ACC112 (cell line): ENCODE data around the gene LAMA5.

Source experiments
- H2AFZ ChIP-seq: fragments of 200-600 bp; sonication (generic); one replicate; pipeline ENCODE4 v1.6.0; 2017; ENCODE audit warnings: antibody characterized with exemption, low read length; ENCODE audit not compliant: unreplicated experiment
- H3K27ac ChIP-seq: fragments of 200-600 bp; sonication (generic); 2 replicates; pipeline ENCODE4 v1.5.1; 2014; ENCODE audit warnings: low read depth, mild to moderate bottlenecking, antibody characterized with exemption, low read length, moderate library complexity
- H3K27me3 ChIP-seq: fragments of 200-600 bp; sonication (generic); 2 replicates; pipeline ENCODE4 v1.6.1; 2014; ENCODE audit warnings: mild to moderate bottlenecking, antibody characterized with exemption, low read length, moderate library complexity, mixed read lengths; ENCODE audit not compliant: insufficient read depth
- H3K36me3 ChIP-seq: fragments of 200-600 bp; sonication (generic); 2 replicates; pipeline ENCODE4 v1.6.1; 2016; ENCODE audit warnings: mild to moderate bottlenecking, antibody characterized with exemption, low read length, moderate library complexity, mixed read lengths; ENCODE audit not compliant: insufficient read depth
- H3K4me1 ChIP-seq: fragments of 200-600 bp; sonication (generic); one replicate; pipeline ENCODE4 v1.6.1; 2016; ENCODE audit warnings: low read length, mixed read lengths; ENCODE audit not compliant: insufficient read depth, unreplicated experiment, control insufficient read depth
- H3K4me3 ChIP-seq: fragments of 200-600 bp; sonication (generic); 2 replicates; pipeline ENCODE4 v1.5.1; 2014; ENCODE audit warnings: mild to moderate bottlenecking, low read depth, low read length
- H3K79me2 ChIP-seq: fragments of 200-600 bp; sonication (generic); one replicate; pipeline ENCODE4 v1.6.0; 2016; ENCODE audit warnings: low read length; ENCODE audit not compliant: control insufficient read depth, unreplicated experiment, insufficient read depth

The LAMA5 gene

DNA sequence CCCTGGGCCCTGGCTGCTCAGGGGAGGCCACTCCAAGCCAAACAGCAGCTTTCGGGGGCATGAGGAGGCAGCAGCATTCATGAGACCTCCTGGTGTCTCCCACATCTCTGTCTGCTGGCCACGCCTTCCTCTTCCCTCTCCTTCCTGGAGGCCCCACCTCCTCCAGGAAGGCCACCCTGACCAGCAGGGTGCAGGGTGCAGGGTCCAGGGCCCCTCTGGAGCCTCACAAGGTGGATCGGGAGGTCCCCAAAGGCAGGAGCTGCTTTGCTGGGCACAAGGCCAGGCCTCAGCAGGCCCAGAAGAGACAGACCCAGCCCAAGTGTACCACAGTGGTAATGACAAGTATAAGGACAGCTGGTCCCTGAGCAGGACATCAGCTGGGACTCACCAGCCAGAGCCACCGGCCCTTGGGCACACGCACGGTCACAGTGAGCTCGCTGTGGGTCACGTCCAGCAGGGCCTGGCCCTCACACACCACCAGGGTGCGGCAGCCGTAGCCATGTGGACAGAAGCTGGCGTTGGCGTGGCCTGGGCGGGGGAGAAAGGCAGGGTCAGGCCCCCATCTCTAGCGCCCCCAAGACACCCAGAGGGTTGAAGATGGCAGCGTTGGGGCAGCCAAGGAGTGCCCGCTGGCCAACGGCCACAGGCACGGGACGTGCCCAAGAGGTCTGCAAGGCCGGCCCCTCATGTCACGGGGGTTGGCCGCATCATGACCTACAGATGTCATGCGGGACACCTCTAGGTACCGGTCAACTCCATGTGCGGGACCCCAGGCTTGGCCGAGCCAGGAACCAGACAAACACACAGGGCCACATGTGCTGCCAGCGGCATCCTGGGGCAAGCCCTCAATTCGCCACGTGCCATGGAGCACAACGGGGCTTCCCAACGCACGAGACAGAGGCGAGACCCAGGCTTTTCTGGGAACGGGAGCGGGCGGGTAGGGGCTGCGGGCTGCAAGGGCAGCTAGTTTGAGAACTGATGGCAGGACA, 37.4 kb downstream of the LAMA5 start:
- Histone ChIP-seq H3K36me3 (peaks cover 4% of the 10 kb centered on the region; the same call in 1 of the 2 replicates), H3K27ac (no peak overlapping the region), H2AFZ (no peak overlapping the region), H3K4me1 (no peaks in the 10 kb centered on the region), H3K27me3 (no peaks in the 10 kb centered on the region), H3K4me3 (no peak overlapping the region), H3K79me2 (no peaks in the 10 kb centered on the region)

GRCh38 chr20:62328684-62329388, 38.3 kb downstream of the LAMA5 start:
- Histone ChIP-seq H3K4me1 (no peaks in the 10 kb centered on the region), H3K27me3 (no peaks in the 10 kb centered on the region), H3K36me3 (peaks cover 4% of the 10 kb centered on the region; the same call in 1 of the 2 replicates), H3K79me2 (no peaks in the 10 kb centered on the region), H3K4me3 (no peak overlapping the region), H2AFZ (no peak overlapping the region), H3K27ac (no peak overlapping the region)

DNA sequence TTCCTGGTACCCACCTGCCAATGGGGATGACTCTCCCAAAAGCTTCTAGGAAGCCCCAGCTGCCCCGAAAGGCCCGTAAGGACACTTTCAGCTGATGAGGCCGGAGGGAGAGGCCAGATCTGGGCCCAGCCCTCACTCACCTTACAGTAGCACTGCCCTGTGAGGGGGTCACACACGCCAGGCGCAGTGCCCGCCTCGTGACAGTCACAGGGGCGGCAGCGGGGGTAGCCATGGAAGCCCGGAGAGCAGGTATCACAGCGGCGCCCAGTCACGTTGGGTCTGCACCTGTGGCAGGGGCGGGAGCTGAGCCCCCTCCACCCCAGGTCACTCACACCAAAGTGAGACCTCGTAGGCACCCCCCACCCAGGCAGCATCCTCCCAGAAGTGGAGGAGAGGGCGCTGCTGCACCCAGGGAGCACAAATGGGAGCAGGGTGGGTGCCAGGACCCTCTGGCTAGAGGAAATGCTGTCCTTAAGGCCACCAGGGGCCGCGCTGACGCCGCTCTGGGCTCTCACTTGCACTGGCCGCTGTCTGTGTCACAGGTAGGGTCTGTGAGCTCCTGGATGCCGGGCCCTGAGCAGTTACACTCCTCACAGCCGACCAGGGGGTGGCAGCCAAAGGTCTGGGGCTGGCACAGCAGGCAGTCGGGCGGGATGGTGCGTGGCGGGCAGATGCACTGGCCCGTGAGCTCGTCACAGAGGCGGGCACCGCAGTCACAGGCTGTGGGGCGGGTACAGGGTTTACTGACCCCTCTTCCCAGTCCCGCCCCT, 39.2 kb downstream of the LAMA5 start:
- Histone ChIP-seq H3K27ac (no peak overlapping the region), H3K4me3 (no peak overlapping the region), H3K27me3 (no peaks in the 10 kb centered on the region), H3K36me3 (peaks cover 4% of the 10 kb centered on the region; the same call in 1 of the 2 replicates), H2AFZ (no peak overlapping the region), H3K4me1 (no peaks in the 10 kb centered on the region), H3K79me2 (no peaks in the 10 kb centered on the region)

DNA sequence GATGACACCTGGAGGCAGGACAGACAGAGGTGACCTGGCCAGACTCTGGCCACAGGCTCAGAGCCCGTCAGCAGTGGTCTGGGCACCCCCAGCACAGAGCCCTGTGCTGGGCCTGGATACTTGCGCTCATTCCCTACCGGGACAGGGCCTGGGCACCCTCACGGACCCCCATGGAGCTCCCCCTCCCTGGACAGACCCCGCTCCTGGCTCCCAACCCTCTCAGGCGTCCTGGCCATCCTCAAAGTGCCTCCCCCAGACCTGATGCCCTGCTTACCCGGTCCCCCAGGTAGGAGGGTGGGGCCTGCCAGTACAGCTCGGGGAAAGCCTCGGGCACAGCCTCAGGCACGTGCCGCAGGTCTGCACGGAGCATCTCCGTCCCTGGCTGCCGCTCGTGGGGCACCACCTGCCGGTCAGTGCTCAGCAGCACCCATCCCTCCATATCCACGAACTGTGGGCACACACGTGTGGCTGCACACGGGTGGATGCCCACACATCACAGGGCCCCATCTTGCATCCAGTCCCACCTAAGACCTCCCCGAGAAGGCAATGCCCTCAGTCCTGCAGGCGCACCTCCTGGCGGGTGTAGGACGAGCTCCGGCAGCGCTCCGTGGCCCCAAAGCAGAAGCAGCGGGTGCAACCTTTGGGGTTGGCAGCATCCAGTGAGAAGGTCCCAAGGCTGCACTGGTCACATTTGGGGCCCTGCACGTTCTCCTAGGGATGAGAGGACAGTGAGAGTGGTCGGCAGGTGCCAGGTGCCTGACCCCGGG, 40.0 kb downstream of the LAMA5 start:
- H3K36me3 ChIP-seq = peaks cover 5% of the 10 kb centered on the region; the same call in 1 of the 2 replicates
- no peak overlapping the region for H3K27ac ChIP-seq
- H2AFZ ChIP-seq = no peak overlapping the region
- H3K4me1 ChIP-seq = no peaks in the 10 kb centered on the region
- H3K79me2 ChIP-seq = no peaks in the 10 kb centered on the region
- H3K27me3 ChIP-seq = no peaks in the 10 kb centered on the region
- H3K4me3 ChIP-seq = no peak overlapping the region

DNA sequence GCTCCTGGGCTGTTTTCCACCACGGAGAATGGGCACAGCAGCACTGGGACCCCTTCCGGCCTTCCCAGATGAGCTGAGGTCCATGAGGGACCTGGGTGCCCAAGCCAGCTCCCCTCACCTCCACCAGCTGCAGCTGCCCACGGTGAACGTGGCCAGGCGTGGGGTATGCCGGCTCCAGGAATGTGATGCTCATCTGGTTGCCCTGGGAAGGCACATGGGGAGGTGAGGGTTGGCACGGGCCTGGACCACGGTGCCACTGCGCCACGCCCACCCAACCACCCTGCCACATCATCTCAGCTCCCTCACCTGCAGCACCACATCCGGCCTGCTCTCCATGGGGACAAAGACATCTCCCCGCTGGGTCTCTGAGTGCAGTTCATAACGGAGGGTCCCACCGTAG, 40.6 kb downstream of the LAMA5 start:
- no peaks in the 10 kb centered on the region for H3K4me1 ChIP-seq
- no peak overlapping the region for H2AFZ ChIP-seq
- no peaks in the 10 kb centered on the region for H3K79me2 ChIP-seq
- no peaks in the 10 kb centered on the region for H3K27me3 ChIP-seq
- H3K36me3 ChIP-seq = peaks cover 9% of the 10 kb centered on the region; the same call in 1 of the 2 replicates
- no peak overlapping the region for H3K4me3 ChIP-seq
- H3K27ac ChIP-seq = no peak overlapping the region

DNA sequence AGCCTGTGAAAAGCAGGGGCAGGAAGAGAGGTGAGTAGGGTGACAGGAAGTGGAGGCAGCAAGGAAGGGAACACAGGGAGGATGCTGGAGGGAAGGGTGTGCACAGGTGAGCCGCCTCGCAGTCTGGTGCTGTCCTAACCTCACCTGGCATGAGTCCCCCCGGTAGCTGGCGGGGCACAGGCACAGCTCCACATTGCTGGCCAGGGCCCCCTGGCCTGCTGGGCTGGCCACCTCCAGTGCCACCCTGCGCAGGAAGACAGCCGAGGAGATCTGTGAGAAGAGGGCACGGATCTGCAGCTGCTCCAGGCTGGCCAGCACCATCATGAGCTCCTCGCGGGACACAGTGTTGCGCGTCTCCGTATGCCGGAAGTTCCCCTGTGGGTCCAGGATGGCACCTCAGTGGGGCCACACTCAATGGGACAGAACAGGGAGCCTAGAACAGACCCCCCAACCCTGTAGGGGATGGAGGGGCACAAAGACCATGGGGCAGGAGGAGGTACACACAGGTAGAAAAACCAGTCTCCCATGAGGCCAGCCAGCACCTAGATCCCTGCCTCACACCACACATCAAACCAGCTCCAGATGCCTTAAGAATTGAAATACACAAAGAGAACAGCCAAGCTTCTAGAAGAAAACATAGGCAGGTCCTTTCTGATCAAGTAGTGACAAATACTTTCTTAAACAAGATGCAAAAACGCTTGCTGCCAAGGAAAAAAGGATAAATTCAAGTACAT, 41.8 kb downstream of the LAMA5 start:
- H2AFZ ChIP-seq = no peak overlapping the region
- H3K27ac ChIP-seq = no peak overlapping the region
- H3K4me3 ChIP-seq = no peak overlapping the region
- peaks cover 9% of the 10 kb centered on the region; the same call in 1 of the 2 replicates for H3K36me3 ChIP-seq
- no peaks in the 10 kb centered on the region for H3K79me2 ChIP-seq
- no peaks in the 10 kb centered on the region for H3K27me3 ChIP-seq
- no peaks in the 10 kb centered on the region for H3K4me1 ChIP-seq

DNA sequence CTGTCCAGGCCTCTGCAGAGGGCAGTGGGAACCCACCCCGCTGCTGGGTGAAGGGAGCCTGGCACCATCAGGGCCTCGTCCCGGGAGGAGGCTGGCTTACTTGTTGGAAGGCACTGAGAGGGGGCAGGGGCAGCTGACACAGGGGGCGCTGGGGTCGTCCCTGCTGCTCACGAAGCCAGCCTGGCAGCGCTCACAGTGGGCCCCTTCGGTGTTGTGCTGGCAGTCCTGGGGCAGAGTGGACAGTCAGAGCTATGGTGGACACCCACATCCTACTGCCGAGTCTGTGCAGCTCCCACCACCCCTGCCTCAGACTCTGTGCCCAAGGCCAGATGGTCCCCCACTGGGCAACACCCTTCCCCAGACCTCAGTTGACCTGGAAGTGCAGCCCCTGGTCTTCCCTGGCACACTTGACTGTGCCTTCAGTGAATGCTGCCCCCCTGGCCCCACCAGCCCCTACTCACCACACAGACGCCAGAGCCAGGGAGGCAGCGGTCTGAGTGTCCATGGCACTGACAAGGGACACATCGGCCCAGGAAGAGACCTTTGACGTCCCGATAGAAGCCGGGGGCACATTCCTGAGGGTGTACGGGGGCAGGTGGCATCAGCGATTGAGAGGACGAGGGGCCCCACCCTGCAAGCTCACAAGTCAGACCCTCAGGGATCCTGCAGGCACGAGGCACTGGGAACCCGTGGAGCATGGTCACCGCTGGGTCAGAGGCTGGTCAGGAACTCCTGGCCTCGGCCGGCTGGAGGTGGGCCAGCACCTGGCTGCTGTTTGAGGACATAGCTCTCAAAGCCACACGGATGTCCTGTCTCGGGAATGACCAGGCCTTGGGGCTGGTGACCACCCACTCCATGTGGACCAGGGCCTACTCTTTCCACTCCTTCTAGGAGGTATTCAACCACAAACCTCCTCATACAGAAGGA, 42.9 kb downstream of the LAMA5 start:
- no peak overlapping the region for H2AFZ ChIP-seq
- H3K4me3 ChIP-seq = no peak overlapping the region
- H3K36me3 ChIP-seq = peaks cover 9% of the 10 kb centered on the region; the same call in 1 of the 2 replicates
- no peaks in the 10 kb centered on the region for H3K79me2 ChIP-seq
- H3K27me3 ChIP-seq = no peaks in the 10 kb centered on the region
- no peak overlapping the region for H3K27ac ChIP-seq
- no peaks in the 10 kb centered on the region for H3K4me1 ChIP-seq

DNA sequence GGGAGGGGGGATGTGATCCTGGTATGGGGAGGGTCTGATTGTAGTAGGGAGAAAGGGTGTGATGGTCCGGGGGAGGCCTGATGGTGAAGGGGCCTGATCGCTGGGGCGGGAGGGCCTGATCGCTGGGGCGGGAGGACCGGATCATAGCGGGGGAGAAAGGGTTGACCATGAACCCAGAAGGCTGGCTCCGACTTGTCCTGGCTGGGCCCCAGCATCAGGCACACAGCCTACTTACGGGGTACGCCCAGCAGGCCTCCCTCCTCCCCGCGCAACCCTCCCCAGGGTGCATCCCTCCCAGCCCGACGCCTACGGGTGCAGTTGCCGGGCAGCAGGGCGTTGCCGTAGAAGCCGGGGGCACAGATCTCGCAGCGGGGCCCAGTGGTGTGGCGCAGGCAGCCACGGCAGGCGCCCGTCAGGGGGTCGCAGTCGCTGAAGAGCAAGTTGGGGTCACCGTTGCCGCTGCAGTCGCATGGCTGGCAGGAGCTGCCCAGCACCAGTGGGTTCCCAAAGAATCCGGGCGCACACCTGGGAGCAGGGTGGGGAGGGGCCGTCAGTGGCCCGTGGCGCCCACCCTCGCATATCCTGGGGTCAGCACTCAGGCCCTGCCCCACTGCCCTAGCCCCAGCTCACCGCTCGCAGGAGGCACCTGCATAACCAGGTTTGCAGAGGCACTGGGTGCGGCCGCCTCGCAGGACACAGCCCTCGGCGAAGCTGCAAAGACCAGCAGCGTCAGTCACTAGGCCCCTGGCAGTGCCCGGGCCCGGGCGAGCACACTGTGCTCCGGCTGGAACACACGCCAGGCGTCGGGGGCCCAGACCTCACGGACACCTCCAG, 43.7 kb downstream of the LAMA5 start:
- Histone ChIP-seq H3K79me2 (no peaks in the 10 kb centered on the region), H3K36me3 (peaks cover 9% of the 10 kb centered on the region; the same call in 1 of the 2 replicates), H3K4me1 (no peaks in the 10 kb centered on the region), H2AFZ (no peak overlapping the region), H3K27ac (no peak overlapping the region), H3K4me3 (no peak overlapping the region), H3K27me3 (no peaks in the 10 kb centered on the region)
